MM.1S (cell line): Measurements from ENCODE around the gene OR4D6.

ENCODE experiments used
- EZH2phosphoT487 ChIP-seq: fragments of 300-600 bp; sonication (generic); IDR thresholded peaks from 2 replicates; pipeline ENCODE4 v1.6.1; 2018; ENCODE audit warnings: antibody characterized with exemption, low read length
- TF ChIP-seq, protein P1 (sequence below): fragments of 300-600 bp; sonication (generic); IDR thresholded peaks from 2 replicates; pipeline ENCODE4 v1.5.1; 2016; ENCODE audit warnings: antibody characterized with exemption, low read length, mixed read lengths

DNA sequence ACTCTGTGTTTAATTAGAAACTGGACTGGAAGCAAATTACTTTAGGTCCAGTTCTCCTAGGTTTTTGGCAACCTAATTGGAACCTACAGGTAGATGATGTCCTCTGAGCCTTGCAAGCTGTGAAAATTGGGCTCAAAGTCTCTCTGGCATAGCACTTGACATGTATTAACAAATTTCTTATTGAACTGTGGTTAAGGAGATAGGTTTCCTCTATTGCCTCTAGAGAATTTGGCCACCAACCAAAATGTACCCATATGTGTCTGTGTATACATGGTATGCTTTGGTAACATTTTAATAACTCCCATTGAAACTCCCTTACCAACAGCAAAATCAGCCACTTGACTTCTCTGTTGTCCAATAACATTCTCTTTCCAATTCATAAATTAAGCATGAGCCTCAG is 16.3 kb downstream of the OR4D6 start, which contains the start of gene OR4D10:
- no peak for TF ChIP-seq EZH2phosphoT487
- TF ChIP-seq, protein P1, sequence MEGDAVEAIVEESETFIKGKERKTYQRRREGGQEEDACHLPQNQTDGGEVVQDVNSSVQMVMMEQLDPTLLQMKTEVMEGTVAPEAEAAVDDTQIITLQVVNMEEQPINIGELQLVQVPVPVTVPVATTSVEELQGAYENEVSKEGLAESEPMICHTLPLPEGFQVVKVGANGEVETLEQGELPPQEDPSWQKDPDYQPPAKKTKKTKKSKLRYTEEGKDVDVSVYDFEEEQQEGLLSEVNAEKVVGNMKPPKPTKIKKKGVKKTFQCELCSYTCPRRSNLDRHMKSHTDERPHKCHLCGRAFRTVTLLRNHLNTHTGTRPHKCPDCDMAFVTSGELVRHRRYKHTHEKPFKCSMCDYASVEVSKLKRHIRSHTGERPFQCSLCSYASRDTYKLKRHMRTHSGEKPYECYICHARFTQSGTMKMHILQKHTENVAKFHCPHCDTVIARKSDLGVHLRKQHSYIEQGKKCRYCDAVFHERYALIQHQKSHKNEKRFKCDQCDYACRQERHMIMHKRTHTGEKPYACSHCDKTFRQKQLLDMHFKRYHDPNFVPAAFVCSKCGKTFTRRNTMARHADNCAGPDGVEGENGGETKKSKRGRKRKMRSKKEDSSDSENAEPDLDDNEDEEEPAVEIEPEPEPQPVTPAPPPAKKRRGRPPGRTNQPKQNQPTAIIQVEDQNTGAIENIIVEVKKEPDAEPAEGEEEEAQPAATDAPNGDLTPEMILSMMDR = no peak
